Mesothelial cell of epicardium (in vitro differentiated cells): ENCODE data around the gene SLC34A1. TPM values are rescaled to one million over a fixed set of nuclear protein-coding genes. Genes with fewer than 3 reads are reported as not detected.
A peak's percentile ranks its signal among the peaks of the same experiment; 100 is the strongest.

Experiments
- DNase-seq, 2 experiments: peaks; one replicate each; pipeline ENCODE4 v3.0.0; 2021; ENCODE audit warnings: low spot score in 2 of 2; ENCODE audit not compliant: unreplicated experiment in 2 of 2
- H3K27ac Mint-ChIP-seq: 2 replicates; pipeline ENCODE4 v1.8.0; 2021; ENCODE audit warnings: mixed read lengths
- H3K27me3 Mint-ChIP-seq: 2 replicates; pipeline ENCODE4 v1.8.0; 2021; ENCODE audit warnings: low read depth, mixed read lengths
- H3K36me3 Mint-ChIP-seq: 2 replicates; pipeline ENCODE4 v1.8.0; 2021; ENCODE audit warnings: mixed read lengths
- H3K4me1 Mint-ChIP-seq: 2 replicates; pipeline ENCODE4 v1.8.0; 2021; ENCODE audit warnings: mixed read lengths
- H3K4me3 Mint-ChIP-seq: 2 replicates; pipeline ENCODE4 v1.8.0; 2021; ENCODE audit warnings: mild to moderate bottlenecking, moderate library complexity, mixed read lengths
- H3K9me3 Mint-ChIP-seq: 2 replicates; pipeline ENCODE4 v1.8.0; 2021; ENCODE audit warnings: mixed read lengths
- total RNA-seq: library from RNA; stranded (reverse); gene quantifications from 3 replicates; pipeline ENCODE4 v1.2.1, GENCODE V29; 2021
- TF ChIP-seq, protein P1 (sequence below): fragments of 200-600 bp; sonication (generic); IDR thresholded peaks from one replicate; pipeline ENCODE4 v1.5.0; 2021; ENCODE audit warnings: antibody characterized with exemption; ENCODE audit not compliant: unreplicated experiment

Gene SLC34A1
- total RNA-seq, 1 donor from 2014 or later: not detected

- Mint-ChIP-seq H3K9me3 (no peaks in the 10 kb centered on the region), H3K27ac (no peak overlapping the region), H3K4me3 (no peak overlapping the region), H3K36me3 (no peaks in the 10 kb centered on the region), H3K4me1 (no peaks in the 10 kb centered on the region), H3K27me3 (no peaks in the 10 kb centered on the region)
- TF ChIP-seq, protein P1, sequence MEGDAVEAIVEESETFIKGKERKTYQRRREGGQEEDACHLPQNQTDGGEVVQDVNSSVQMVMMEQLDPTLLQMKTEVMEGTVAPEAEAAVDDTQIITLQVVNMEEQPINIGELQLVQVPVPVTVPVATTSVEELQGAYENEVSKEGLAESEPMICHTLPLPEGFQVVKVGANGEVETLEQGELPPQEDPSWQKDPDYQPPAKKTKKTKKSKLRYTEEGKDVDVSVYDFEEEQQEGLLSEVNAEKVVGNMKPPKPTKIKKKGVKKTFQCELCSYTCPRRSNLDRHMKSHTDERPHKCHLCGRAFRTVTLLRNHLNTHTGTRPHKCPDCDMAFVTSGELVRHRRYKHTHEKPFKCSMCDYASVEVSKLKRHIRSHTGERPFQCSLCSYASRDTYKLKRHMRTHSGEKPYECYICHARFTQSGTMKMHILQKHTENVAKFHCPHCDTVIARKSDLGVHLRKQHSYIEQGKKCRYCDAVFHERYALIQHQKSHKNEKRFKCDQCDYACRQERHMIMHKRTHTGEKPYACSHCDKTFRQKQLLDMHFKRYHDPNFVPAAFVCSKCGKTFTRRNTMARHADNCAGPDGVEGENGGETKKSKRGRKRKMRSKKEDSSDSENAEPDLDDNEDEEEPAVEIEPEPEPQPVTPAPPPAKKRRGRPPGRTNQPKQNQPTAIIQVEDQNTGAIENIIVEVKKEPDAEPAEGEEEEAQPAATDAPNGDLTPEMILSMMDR: no peak
- DNase-seq: no peak
Measured at GRCh38 chr5:177383181-177383580, 1.1 kb upstream of the SLC34A1 start.

GRCh38 chr5:177385720-177386119 is 1.5 kb downstream of the SLC34A1 start:
- Mint-ChIP-seq H3K27me3 (no peaks in the 10 kb centered on the region), H3K36me3 (no peaks in the 10 kb centered on the region), H3K4me1 (peaks cover 13% of the 10 kb centered on the region), H3K9me3 (no peaks in the 10 kb centered on the region), H3K27ac (no peak overlapping the region), H3K4me3 (no peak overlapping the region)
- DNase-seq: no peak
- TF ChIP-seq, protein P1: no peak

GRCh38 chr5:177386542-177386941 is 2.3 kb downstream of the SLC34A1 start:
- no peaks in the 10 kb centered on the region for H3K9me3 Mint-ChIP-seq
- TF ChIP-seq, protein P1: no peak
- no peak overlapping the region for H3K27ac Mint-ChIP-seq
- no peaks in the 10 kb centered on the region for H3K27me3 Mint-ChIP-seq
- peaks cover 13% of the 10 kb centered on the region for H3K4me1 Mint-ChIP-seq
- no peak for DNase-seq
- no peak overlapping the region for H3K4me3 Mint-ChIP-seq
- no peaks in the 10 kb centered on the region for H3K36me3 Mint-ChIP-seq

GRCh38 chr5:177387405-177387804 is 3.2 kb downstream of the SLC34A1 start:
- TF ChIP-seq, protein P1: no peak
- H3K36me3 Mint-ChIP-seq: no peaks in the 10 kb centered on the region
- H3K4me1 Mint-ChIP-seq: peaks cover 13% of the 10 kb centered on the region
- no peak for DNase-seq
- H3K27ac Mint-ChIP-seq: no peak overlapping the region
- no peaks in the 10 kb centered on the region for H3K9me3 Mint-ChIP-seq
- H3K27me3 Mint-ChIP-seq: no peaks in the 10 kb centered on the region
- H3K4me3 Mint-ChIP-seq: no peak overlapping the region

- Mint-ChIP-seq H3K4me1 (peaks cover 13% of the 10 kb centered on the region), H3K9me3 (no peaks in the 10 kb centered on the region), H3K36me3 (no peaks in the 10 kb centered on the region), H3K27ac (peak overlapping the region; percentile 44), H3K27me3 (no peaks in the 10 kb centered on the region), H3K4me3 (no peak overlapping the region)
- TF ChIP-seq, protein P1: no peak
- DNase-seq: no peak
Measured at GRCh38 chr5:177388521-177389052, 4.4 kb downstream of the SLC34A1 start.
